Cardiac fibroblast (primary cell): Measurements from ENCODE around the gene P2RY12.

ENCODE experiments used
- DNase-seq, 2 donors: peaks; one replicate each; pipeline versions ENCODE4 v3.0.0 to v3.0.0-alpha.2; 2010; ENCODE audit warnings: low read depth in 2 of 2
- H3K4me3 ChIP-seq, 2 donors: replicated peaks in 1 of 2; 1 replicate in 1 of 2; 2 replicates in 1 of 2; pipeline ENCODE4 v1.5.1; 2011; ENCODE audit warnings: low read depth in 2 of 2, low read length in 2 of 2, mild to moderate bottlenecking in 2 of 2, moderate library complexity in 1 of 2
- CTCF ChIP-seq: IDR thresholded peaks from one replicate; pipeline ENCODE4 v1.5.1; 2011; ENCODE audit warnings: low read depth, mild to moderate bottlenecking, low read length, inconsistent platforms

P2RY12 gene

GRCh38 chr3:151289445-151289844 lies 95.1 kb downstream of the P2RY12 start:
- TF ChIP-seq CTCF = no peak
- DNase-seq = no peak
- H3K4me3 ChIP-seq = no peak overlapping the region
